Neural progenitor cell (in vitro differentiated cells): ENCODE results near the gene UVSSA.

Source experiments
- EZH2phosphoT487 ChIP-seq: fragments of 200-600 bp; sonication (generic); IDR thresholded peaks from 2 replicates; pipeline ENCODE4 v1.6.1; 2017; ENCODE audit warnings: antibody characterized with exemption
- TF ChIP-seq, protein P1 (sequence below): fragments of 200-600 bp; sonication (generic); IDR thresholded peaks from 2 replicates; pipeline ENCODE4 v1.5.1; 2017; ENCODE audit warnings: antibody characterized with exemption, mild to moderate bottlenecking

DNA sequence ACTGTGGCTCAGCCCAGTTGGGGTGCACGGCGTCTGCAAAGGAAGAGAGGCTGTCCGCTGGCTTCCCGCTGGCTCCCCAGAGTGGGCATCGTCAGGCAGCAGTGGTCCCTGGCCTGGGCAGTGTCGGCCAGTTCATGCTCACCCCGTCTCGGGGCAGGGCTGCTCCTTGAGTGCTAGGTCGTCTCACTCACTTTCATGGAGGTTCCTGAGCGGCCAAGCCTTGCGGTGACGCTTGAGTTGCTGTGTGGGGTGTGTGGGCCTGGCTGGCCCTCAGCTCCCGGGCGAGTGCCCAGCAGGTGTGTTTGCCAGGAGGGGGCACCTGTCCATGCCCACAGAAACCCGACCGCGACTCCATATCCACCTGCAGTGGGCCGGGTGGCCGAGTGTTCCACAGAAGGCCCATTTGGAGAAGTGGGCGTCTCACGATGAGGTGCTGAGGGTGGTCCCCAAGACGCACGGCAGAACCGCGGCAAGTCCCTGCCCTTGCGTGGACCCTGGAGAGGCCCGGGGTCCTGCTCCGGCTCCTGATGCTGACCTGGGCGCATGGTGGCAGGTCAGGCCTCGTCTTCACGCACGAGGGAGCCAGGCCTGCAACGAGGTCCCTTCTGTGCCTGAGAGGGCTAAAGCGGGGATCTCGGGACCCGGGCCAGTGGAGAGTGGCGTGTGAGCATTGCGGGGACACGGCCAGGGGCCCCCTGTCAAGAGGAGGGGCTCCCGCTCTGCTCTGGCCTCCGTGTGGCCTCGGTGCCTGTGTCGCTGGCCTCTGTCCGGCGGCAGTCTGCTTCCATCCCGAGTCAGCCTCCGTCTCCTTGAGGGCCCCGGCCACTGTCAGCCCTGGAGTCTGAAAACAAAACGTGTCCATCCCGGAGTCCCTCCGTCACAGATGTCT lies 18.5 kb upstream of the UVSSA start:
- TF ChIP-seq, protein P1, sequence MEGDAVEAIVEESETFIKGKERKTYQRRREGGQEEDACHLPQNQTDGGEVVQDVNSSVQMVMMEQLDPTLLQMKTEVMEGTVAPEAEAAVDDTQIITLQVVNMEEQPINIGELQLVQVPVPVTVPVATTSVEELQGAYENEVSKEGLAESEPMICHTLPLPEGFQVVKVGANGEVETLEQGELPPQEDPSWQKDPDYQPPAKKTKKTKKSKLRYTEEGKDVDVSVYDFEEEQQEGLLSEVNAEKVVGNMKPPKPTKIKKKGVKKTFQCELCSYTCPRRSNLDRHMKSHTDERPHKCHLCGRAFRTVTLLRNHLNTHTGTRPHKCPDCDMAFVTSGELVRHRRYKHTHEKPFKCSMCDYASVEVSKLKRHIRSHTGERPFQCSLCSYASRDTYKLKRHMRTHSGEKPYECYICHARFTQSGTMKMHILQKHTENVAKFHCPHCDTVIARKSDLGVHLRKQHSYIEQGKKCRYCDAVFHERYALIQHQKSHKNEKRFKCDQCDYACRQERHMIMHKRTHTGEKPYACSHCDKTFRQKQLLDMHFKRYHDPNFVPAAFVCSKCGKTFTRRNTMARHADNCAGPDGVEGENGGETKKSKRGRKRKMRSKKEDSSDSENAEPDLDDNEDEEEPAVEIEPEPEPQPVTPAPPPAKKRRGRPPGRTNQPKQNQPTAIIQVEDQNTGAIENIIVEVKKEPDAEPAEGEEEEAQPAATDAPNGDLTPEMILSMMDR: no peak
- TF ChIP-seq EZH2phosphoT487: no peak
